GM13976 (cell line): Measurements from ENCODE around the gene SPOCK1.

Source experiments
- DNase-seq: peaks from one replicate; pipeline ENCODE4 v3.0.0; 2012; ENCODE audit warnings: low spot score
- CTCF ChIP-seq: IDR thresholded peaks from 2 replicates; pipeline ENCODE4 v1.5.1; 2012; ENCODE audit warnings: borderline replicate concordance, mild to moderate bottlenecking; ENCODE audit not compliant: insufficient read depth; ENCODE audit errors: extremely low read depth, missing control alignments, control extremely low read depth
- in situ Hi-C: fragments of 300-500 bp; cut with MboI; formaldehyde crosslinking; loops from one replicate; pipeline ENCODE4 v1.12.0; 2022; ENCODE audit warnings: low sequenced_read_pairs, mixed read lengths, inconsistent platforms; ENCODE audit not compliant: unreplicated experiment

Gene SPOCK1

GRCh38 chr5:137035480-137035878 lies 463.6 kb downstream of the SPOCK1 start:
- no peak for TF ChIP-seq CTCF
- in situ Hi-C loops = no loop called here
- no peak for DNase-seq

GRCh38 chr5:137034764-137035479 lies 464.2 kb downstream of the SPOCK1 start:
- in situ Hi-C loops = no loop called here

GRCh38 chr5:137034213-137034612 lies 464.9 kb downstream of the SPOCK1 start:
- in situ Hi-C loops = no loop called here
- no peak for TF ChIP-seq CTCF
- no peak for DNase-seq

More at GRCh38 chr5:137034764-137035479, 464.2 kb downstream of the SPOCK1 start:
- TF ChIP-seq CTCF = no peak
- no peak for DNase-seq

GRCh38 chr5:137032929-137033328 lies 466.2 kb downstream of the SPOCK1 start:
- in situ Hi-C loops = no loop called here
- no peak for TF ChIP-seq CTCF
- no peak for DNase-seq

GRCh38 chr5:137027758-137028157 lies 471.4 kb downstream of the SPOCK1 start:
- no peak for DNase-seq
- no peak for TF ChIP-seq CTCF
- in situ Hi-C loops = no loop called here

- in situ Hi-C loops = no loop called here
- no peak for TF ChIP-seq CTCF
- DNase-seq = no peak
Measured at GRCh38 chr5:137026296-137026695, 472.8 kb downstream of the SPOCK1 start.
